GM18909 (cell line): ENCODE results near the gene SNU13.
"Not testable (repeated sequence)": the region's sequence is repeated elsewhere in the genome, so short reads cannot be mapped to it uniquely, and the experiment has no call there.

Source experiments
- ATAC-seq: cut with Tn5 transposase; IDR thresholded peaks from one replicate; pipeline ENCODE4 v1.9.1; 2021; ENCODE audit warnings: mild to moderate bottlenecking; ENCODE audit not compliant: unreplicated experiment, poor library complexity

SNU13 gene

DNA sequence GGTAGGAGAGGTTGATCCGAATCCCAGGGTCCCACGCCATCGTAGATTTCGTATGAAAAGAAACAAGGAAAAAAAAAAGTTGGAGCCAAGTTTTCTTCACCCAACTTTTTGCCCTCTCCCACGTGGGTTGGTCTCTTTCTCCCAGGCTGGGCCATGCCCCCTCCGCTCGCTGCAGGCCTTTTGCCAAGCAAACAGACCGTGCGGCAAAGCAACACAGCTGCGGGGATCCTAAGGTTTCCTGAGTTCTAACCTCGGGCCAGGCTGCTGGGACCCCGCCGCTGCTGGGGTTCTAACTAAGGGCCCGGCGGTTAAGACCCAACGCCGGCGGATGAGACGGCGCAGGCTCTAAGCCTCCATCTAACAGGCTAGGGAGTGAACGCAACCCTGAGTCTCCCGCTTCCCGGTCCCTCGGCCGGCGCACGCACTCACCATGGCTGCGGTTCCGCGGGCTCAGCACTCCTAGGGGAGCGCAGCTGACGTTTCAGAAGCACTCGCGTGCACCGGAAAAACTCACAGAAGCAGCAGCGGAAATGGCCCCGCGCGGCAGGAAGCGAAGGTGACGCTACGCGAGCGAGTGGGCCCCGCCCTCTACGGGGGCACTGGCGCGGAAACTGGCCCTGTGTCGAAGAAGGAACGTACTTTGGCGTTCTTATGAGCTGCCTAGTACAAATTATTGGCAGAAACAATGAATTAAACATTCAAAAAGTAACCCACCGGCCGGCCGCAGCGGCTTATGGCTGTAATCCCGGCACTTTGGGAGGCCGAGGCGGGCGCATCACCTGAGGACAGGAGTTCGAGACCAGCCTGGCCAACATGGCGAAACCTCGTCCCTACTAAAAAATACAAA is at the start of gene SNU13:
Gene SNU13 (minus strand): TSS at position 503 of the 847 bp plus-strand sequence. CDS start 71 bp downstream, at position 432.
- peak; percentile 80 for ATAC-seq

DNA sequence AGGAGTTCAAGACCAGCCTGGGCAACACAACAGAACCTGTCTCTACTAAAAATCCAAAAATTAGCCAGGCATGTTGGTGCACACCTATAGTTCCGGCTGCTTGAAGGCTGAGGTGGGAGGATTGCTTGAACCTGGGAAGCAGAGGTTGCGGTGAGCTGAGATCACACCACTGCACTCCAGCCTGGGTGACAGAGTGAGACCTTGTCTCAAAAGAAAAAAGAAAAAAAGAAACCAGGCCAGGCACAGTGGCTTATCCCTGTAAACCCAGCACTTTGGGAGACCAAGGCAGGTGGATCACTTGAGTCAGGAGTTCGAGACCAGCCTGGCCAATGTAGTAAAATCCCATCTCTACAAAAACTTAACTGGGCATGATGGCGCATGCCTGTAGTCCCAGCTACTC is 44.6 kb upstream of the SNU13 start:
- not testable (repeated sequence) for ATAC-seq

GRCh38 chr22:41732096-41732772 is 43.6 kb upstream of the SNU13 start:
- no peak for ATAC-seq

- ATAC-seq = no peak
Observed at GRCh38 chr22:41731609-41732008, 42.9 kb upstream of the SNU13 start.

DNA sequence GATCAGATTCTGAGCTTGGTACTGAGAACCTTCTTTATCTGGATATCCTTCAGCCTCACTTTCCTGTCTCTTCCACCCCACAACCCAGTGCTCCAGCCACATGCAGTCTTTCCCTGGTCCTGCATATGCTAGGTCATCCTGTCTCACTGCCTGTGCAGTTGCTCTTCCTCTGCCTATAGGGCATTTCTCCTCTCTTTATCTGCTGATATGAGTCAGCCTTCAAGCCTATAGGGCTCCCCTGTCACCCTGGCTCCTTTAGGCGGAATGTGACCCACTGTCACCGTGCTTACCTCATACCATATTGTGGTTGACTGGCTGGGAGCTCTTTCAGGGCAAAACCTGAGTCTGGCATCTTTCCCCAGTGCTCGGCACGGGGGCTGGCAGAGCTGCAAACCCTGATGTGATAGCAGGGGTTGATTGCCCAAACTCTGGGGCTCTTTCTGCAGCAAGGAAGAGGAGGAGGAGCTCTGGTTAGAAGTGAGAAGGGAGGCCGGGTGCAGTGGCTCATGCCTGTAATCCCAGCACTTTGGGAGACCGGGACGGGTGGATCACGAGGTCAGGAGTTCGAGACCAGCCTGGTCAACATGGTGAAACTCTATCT is 36.9 kb upstream of the SNU13 start:
- no peak for ATAC-seq

- no peak for ATAC-seq
Observed at GRCh38 chr22:41722496-41722895, 33.8 kb upstream of the SNU13 start.

DNA sequence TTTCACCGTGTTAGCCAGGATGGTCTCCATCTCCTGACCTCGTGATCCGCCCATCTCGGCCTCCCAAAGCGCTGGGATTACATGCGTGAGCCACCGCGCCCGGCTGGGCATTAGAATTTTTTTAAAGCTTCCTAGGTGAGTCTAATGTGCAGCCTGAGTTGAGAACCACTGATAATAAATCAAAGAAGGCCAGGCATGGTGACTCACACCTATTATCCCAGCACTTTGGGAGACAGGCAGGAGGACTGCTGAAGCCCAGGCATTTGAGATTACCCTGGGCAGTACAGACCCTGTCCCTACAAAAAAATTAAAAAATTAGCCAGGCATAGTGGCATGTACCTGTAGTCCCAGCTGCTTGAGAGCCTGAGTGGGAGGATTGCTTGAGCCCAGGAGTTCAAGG is 24.3 kb upstream of the SNU13 start:
- no peak for ATAC-seq

GRCh38 chr22:41709341-41709740 is 20.7 kb upstream of the SNU13 start:
- no peak for ATAC-seq

DNA sequence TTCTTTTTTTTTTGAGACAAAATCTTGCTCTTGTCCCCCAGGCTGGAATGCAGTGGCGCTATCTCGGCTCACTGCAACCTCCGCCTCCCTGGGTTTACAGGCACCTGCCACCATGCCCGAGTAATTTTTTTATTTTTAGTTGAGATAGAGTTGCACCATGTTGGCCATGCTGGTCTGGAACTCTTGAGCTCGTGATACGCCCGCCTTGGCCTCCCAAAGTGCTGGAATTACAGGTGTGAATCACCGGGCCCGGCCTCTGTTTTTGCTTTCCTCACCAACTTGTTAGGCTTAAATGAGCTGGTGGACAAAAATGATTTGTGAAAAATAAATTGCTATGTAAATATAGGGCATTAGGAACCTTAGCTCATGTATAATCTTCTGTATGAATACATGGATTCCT is 14.1 kb upstream of the SNU13 start:
- ATAC-seq = no peak

GRCh38 chr22:41700108-41700364 is 11.4 kb upstream of the SNU13 start:
- ATAC-seq = no peak

- ATAC-seq = no peak
Observed at GRCh38 chr22:41699264-41700107, 10.8 kb upstream of the SNU13 start, which contains the start of gene MEI1. Gene MEI1 (plus strand): TSS chr22:41699503. CDS start chr22:41699539, 36 bp downstream.

DNA sequence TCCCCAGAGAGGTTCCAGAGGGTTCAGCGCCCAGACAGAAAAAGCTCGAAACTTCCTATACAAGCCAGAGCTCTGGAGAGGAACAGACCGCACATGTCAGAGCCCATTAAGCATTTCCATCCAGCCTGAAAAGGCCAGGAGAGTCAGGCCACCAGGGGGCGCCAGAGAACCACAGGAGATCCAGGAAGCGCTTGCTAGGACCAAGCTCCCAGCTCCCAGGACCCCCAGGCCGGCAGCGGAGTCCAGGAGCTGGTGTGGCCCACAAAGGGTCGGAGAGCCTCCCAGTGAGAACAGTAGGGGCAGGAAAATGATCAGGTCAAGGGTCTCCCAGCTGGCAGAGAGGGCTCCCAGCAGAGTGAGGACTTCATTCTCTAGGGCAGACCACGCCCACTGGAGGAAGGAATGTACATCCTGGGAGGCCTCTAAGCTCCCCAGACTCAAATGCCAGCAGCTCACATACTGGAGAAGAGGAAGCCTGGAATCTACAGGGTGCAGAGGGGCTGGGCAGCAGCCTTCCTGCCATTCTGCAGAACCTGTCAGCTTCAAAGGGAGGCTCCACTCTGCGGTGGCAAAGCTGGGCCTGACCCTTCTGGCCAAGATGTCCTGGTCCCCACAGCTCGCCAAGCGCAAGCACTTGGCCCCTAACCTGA is 8.6 kb upstream of the SNU13 start:
- no peak for ATAC-seq

DNA sequence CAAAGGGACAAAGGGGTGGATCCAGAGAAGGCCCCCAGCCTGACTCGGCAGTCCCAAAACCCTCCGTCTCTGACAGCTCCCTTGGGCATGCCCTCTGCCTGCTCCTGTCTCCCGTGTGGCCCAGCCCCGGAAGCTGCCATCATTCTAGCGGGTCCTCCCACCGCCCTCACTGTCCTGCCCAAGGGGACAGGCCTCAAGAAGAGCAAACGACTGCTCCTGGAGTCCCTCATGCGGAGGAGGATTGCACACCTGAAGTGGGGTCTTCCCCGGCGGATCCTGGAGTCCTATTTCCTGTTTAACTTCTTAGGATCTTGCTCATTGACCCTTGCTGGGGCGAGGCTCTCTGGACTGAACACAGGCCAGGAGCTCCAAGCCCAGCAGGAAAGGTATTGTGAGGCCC is 8.0 kb upstream of the SNU13 start:
- ATAC-seq = no peak

DNA sequence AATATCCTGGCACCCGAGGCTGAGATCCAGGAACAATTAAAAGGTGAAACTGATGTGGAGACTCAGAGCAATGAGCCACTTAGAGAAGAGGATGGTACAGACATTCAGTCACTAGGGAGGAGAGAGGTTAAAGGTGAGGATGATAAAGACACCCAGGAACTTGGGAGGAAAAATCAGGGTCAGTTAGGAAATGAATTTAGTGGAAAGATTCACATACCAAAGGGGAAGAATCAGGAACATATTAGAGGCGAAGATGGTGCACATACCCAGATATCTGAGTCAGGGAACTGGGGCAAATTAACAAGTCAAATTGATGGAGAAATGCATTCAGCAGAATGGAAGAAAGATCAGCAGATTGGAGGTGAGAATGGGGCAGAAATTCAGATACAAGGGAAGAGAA is 6.5 kb upstream of the SNU13 start:
- no peak for ATAC-seq

- ATAC-seq = no peak
Observed at GRCh38 chr22:41690476-41690875, 1.8 kb upstream of the SNU13 start.

DNA sequence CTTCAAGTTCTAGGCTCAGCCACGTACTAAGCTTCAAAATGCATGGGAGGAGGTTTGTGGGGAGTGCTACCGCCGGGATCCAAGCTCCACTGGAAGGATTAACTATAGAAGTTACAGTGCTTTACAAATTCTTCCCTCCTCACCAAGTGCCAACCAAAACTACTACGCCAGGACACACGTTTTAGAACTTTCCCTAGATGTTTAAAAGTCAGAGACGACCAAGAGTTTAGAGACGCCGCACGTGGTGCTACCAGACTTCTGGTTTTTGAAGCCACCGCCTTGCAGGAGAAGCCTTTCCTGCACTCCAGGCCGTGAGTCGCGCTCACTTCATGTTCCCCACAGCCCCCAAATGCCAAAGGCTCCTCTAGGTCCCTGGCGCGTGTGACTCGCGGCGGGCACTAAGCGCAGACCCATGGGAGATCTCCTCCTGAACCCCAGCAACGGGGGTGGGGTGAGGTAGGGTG is 734 bp downstream of the SNU13 start:
- ATAC-seq = peak; percentile 18

- not testable (repeated sequence) for ATAC-seq
Observed at GRCh38 chr22:41686890-41687289, 1.8 kb downstream of the SNU13 start.

DNA sequence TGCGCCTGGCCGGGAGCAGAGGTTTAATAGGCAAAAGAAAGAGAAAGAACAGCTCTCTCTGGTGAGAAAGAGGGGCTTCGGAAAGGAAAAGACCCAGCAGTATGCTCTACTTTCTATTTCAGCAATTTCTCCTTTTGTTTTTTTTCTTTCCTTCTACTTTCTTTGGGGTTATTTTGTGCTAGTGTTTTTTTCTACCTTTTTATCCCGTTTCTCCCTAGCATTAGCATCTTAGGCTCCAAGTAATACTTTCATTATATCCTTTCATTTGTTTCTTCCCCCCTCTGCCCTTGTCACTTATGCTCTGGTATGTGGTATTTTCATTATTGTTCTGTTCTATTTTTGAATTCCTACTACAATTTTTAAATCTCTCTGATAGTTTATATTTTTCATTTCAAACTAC is 4.5 kb downstream of the SNU13 start:
- no peak for ATAC-seq

DNA sequence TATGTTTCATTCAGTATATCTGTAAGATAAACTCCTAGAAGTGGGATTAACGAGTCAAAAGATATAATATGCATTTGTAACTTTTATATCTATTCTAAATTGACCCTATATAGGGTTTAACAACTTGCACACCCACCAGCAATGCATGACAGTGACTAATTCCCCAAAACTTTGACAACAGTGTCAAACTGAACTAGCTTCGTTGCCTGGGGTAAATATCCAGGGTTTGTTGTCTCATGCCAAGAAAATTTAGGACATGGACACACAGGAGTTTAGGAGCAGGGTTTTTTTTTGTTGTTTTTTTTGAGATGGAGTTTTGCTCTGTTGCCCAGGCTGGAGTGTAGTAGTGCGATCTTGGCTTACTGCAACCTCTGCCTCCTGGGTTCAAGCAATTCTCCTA is 5.1 kb downstream of the SNU13 start:
- no peak for ATAC-seq

- no peak for ATAC-seq
Observed at GRCh38 chr22:41683052-41683451, 5.6 kb downstream of the SNU13 start.
